ENCODE results near the gene ANAPC7. TPM values are rescaled to one million over a fixed set of nuclear protein-coding genes. Genes with fewer than 3 reads are reported as not detected.

Gene ANAPC7
- total and polyA plus RNA-seq, 9 donors: 23.6 to 66.7 (median 41.7) TPM

- DNase-seq: no peak
- no peaks in the 10 kb centered on the region for H3K27me3 ChIP-seq
- H3K4me1 ChIP-seq (ENCODE audit: insufficient read depth): peaks cover 4% of the 10 kb centered on the region
- no peaks in the 10 kb centered on the region for H3K36me3 ChIP-seq
- no peak for TF ChIP-seq CTCF (IDR thresholded peaks at IDR 0.05)
- no peak for TF ChIP-seq POLR2A (IDR thresholded peaks at IDR 0.05)
- no peak for TF ChIP-seq EP300 (IDR thresholded peaks at IDR 0.05)
- intact Hi-C loops (cut with DNase I): no loop called here
- no peaks in the 10 kb centered on the region for H3K9me3 ChIP-seq
- no peak overlapping the region for H3K27ac ChIP-seq
- H3K4me3 ChIP-seq: no peak overlapping the region
Observed at GRCh38 chr12:110330544-110330943, 73.0 kb downstream of the ANAPC7 start.

- no peak overlapping the region for H3K27ac ChIP-seq
- H3K4me1 ChIP-seq (ENCODE audit: insufficient read depth): peaks cover 4% of the 10 kb centered on the region
- WGBS, 3 donors: 66 to 74% (median 74%) methylated on average over 3 of the region's 3 CpGs
- H3K27me3 ChIP-seq: no peaks in the 10 kb centered on the region
- no peaks in the 10 kb centered on the region for H3K9me3 ChIP-seq
- H3K4me3 ChIP-seq: no peak overlapping the region
- TF ChIP-seq CTCF (IDR thresholded peaks at IDR 0.05) (no peak), POLR2A (IDR thresholded peaks at IDR 0.05) (no peak), EP300 (IDR thresholded peaks at IDR 0.05) (no peak)
- intact Hi-C loops (cut with DNase I): no loop called here
- no peaks in the 10 kb centered on the region for H3K36me3 ChIP-seq
- no peak for DNase-seq
Observed at GRCh38 chr12:110330124-110330523, 73.4 kb downstream of the ANAPC7 start.

GRCh38 chr12:110329710-110330109 is 73.8 kb downstream of the ANAPC7 start:
- Histone ChIP-seq H3K27me3 (no peaks in the 10 kb centered on the region), H3K9me3 (no peaks in the 10 kb centered on the region), H3K27ac (no peak overlapping the region), H3K36me3 (no peaks in the 10 kb centered on the region), H3K4me1 (ENCODE audit: insufficient read depth) (peaks cover 4% of the 10 kb centered on the region), H3K4me3 (no peak overlapping the region)
- DNase-seq: no peak
- WGBS, 3 donors: 94% methylated on average over 4 of the region's 4 CpGs
- intact Hi-C loops (cut with DNase I): no loop called here
- no peak for TF ChIP-seq CTCF (IDR thresholded peaks at IDR 0.05)
- TF ChIP-seq POLR2A (IDR thresholded peaks at IDR 0.05): no peak
- no peak for TF ChIP-seq EP300 (IDR thresholded peaks at IDR 0.05)

Small RNA genes lying within 50 kb of the gene (small RNA-seq; reads per million reads assigned to genes)
- gene RN7SL769P: not detected

Other genes with a start within 250 kb of the ANAPC7 start
- 100 to 1,000 TPM in 4 of 7 donors, 10 to 100 TPM in 3; 60.4 to 164 (median 137) TPM for gene ATP2A2, start 122.5 kb downstream of the ANAPC7 start, total RNA-seq
- 100 to 1,000 TPM in 1 of 2 donors, 10 to 100 TPM in 1; 54.2 to 183 TPM for gene ATP2A2, start 122.5 kb downstream of the ANAPC7 start, polyA plus RNA-seq
- 100 to 1,000 TPM in 3 of 7 donors, 10 to 100 TPM in 4; 75.9 to 170 (median 92.9) TPM for gene ARPC3, start 46.6 kb upstream of the ANAPC7 start, total RNA-seq
- gene ARPC3, start 46.6 kb upstream of the ANAPC7 start, polyA plus RNA-seq: 100 to 1,000 TPM; 159 to 253 TPM
- gene GPN3, start 64.5 kb upstream of the ANAPC7 start, total RNA-seq: 10 to 100 TPM; 15.5 to 32.5 (median 23.2) TPM
- gene GPN3, start 64.5 kb upstream of the ANAPC7 start, polyA plus RNA-seq: 10 to 100 TPM; 20.9 to 30.4 TPM
- gene FAM216A, start 65.1 kb upstream of the ANAPC7 start, total RNA-seq: 10 to 100 TPM in 4 of 7 donors, 1 to 10 TPM in 3; 6.5 to 12.3 (median 10.1) TPM
- 10 to 100 TPM in 1 of 2 donors, 1 to 10 TPM in 1; 8.8 to 11.3 TPM for gene FAM216A, start 65.1 kb upstream of the ANAPC7 start, polyA plus RNA-seq
- 10 to 100 TPM; 51.3 to 94.4 (median 66.6) TPM for gene VPS29, start 98.4 kb upstream of the ANAPC7 start, total RNA-seq
- 100 to 1,000 TPM; 106 to 134 TPM for gene VPS29, start 98.4 kb upstream of the ANAPC7 start, polyA plus RNA-seq
- 1 to 10 TPM in 5 of 7 donors, under 1 TPM in 2; 0.23 to 3.8 (median 1.8) TPM for gene RAD9B, start 98.6 kb upstream of the ANAPC7 start, total RNA-seq
- 1 to 10 TPM in 1 of 2 donors, under 1 TPM in 1; 0.80 to 1.1 TPM for gene RAD9B, start 98.6 kb upstream of the ANAPC7 start, polyA plus RNA-seq
- 10 to 100 TPM; 13.5 to 25.5 (median 22.5) TPM for gene PPTC7, start 179.6 kb upstream of the ANAPC7 start, total RNA-seq
- gene PPTC7, start 179.6 kb upstream of the ANAPC7 start, polyA plus RNA-seq: 10 to 100 TPM in 1 of 2 donors, 1 to 10 TPM in 1; 10.0 to 19.2 TPM
- 100 to 1,000 TPM in 1 of 7 donors, 10 to 100 TPM in 6; 43.3 to 122 (median 47.9) TPM for gene TCTN1, start 210.4 kb upstream of the ANAPC7 start, total RNA-seq
- gene TCTN1, start 210.4 kb upstream of the ANAPC7 start, polyA plus RNA-seq: 10 to 100 TPM; 32.7 to 96.1 TPM